Thymus (tissue), 11 donors: ENCODE results near the gene GLT8D1. TPM values are rescaled to one million over a fixed set of nuclear protein-coding genes. Genes with fewer than 3 reads are reported as not detected.
A peak's percentile ranks its signal among the peaks of the same experiment; 100 is the strongest.

Source experiments
- DNase-seq, 9 donors: peaks; one replicate each; pipeline ENCODE4 v3.0.0-alpha.2; 2013; ENCODE audit warnings: low spot score in 9 of 9, low read depth in 6 of 9, missing footprints in 1 of 9
- H3K27ac ChIP-seq, 2 donors: one replicate each; pipeline ENCODE4 v1.5.1; 2013; ENCODE audit warnings: control low read depth in 1 of 2, low read depth in 1 of 2, low read length in 1 of 2, mild to moderate bottlenecking in 1 of 2, moderate library complexity in 1 of 2
- H3K27me3 ChIP-seq, 2 donors: one replicate each; pipeline ENCODE4 v1.5.1; 2013; ENCODE audit warnings: low read length in 1 of 2; ENCODE audit not compliant: control insufficient read depth in 2 of 2, insufficient read depth in 1 of 2
- H3K36me3 ChIP-seq, 2 donors: one replicate each; pipeline ENCODE4 v1.5.1; 2013; ENCODE audit warnings: low read length in 1 of 2, mild to moderate bottlenecking in 1 of 2, moderate library complexity in 1 of 2; ENCODE audit not compliant: control insufficient read depth in 2 of 2, insufficient read depth in 2 of 2
- H3K4me1 ChIP-seq, 2 donors: one replicate each; pipeline ENCODE4 v1.5.1; 2013; ENCODE audit warnings: low read length in 2 of 2; ENCODE audit not compliant: control insufficient read depth in 2 of 2, insufficient read depth in 2 of 2
- H3K4me3 ChIP-seq, 2 donors: one replicate each; pipeline ENCODE4 v1.5.1; 2013; ENCODE audit warnings: low read length in 2 of 2, control low read depth in 1 of 2, mild to moderate bottlenecking in 1 of 2
- H3K9me3 ChIP-seq, 2 donors: one replicate each; pipeline ENCODE4 v1.5.1; 2013; ENCODE audit warnings: low read length in 1 of 2, mild to moderate bottlenecking in 1 of 2; ENCODE audit not compliant: control insufficient read depth in 2 of 2, insufficient read depth in 1 of 2
- WGBS: extraction: QIAGEN DNeasy Blood & Tissue Kit; methylation state at CpG from one replicate; pipeline ENCODE4 v1.1.7; 2013; 5-methylcytosine and 5-hydroxymethylcytosine counted together
- polyA plus RNA-seq: library from polyadenylated mRNA; stranded (reverse); fragments of 200-250 nt; gene quantifications from one replicate; pipeline ENCODE4 v1.2.3, GENCODE V29; 2013
- total RNA-seq: library from RNA; stranded (reverse); fragments of 120-200 nt; gene quantifications from one replicate; pipeline ENCODE4 v1.2.4, GENCODE V29; 2013
- donor health status: healthy.

GLT8D1 gene
- total and polyA plus RNA-seq, 2 donors = 46.0 to 47.5 TPM

DNA sequence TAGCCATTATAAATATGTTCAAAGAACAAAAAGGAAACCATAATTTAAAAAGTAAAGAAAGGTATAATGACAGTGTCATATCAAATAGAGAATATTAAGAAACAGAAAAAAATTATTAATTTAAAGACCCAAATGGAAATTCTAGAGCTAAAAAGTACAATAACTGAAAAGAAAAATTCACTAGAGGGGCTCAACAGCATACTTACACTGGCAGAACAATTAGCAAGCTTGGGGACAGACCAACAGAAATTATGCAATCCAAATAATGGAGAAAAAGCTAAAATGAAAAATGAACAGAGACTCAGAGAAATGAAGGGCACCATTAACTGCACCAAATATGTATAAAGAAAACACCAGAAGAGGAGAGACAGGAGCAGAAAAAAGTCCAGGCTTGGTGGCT lies 14.0 kb upstream of the GLT8D1 start:
- Histone ChIP-seq H3K27me3 (no peaks in the 10 kb centered on the region), H3K4me1 (peaks cover 24 to 25% of the 10 kb centered on the region in 2 donors), H3K4me3 (no peak overlapping the region), H3K27ac (peak overlapping the region; percentile 5 to 87), H3K9me3 (peaks cover 0 to 7% of the 10 kb centered on the region in 2 donors), H3K36me3 (peaks cover 6 to 13% of the 10 kb centered on the region in 2 donors)
- DNase-seq = no peak

GRCh38 chr3:52715714-52716305 lies 10.2 kb upstream of the GLT8D1 start:
- WGBS = 94% methylated on average over 11 of the region's 11 CpGs
- H3K9me3 ChIP-seq = peaks cover 0 to 7% of the 10 kb centered on the region in 2 donors
- DNase-seq = no peak

GRCh38 chr3:52714335-52715302 lies 9.0 kb upstream of the GLT8D1 start:
- no peak overlapping the region for H3K4me3 ChIP-seq
- WGBS = 93% methylated on average over 39 of the region's 39 CpGs

More at GRCh38 chr3:52715714-52716305, 10.2 kb upstream of the GLT8D1 start:
- Histone ChIP-seq H3K4me1 (peaks cover 7 to 10% of the 10 kb centered on the region in 2 donors), H3K27me3 (no peaks in the 10 kb centered on the region), H3K36me3 (peaks cover 4 to 16% of the 10 kb centered on the region in 2 donors), H3K27ac (no peak overlapping the region), H3K4me3 (no peak overlapping the region)

DNA sequence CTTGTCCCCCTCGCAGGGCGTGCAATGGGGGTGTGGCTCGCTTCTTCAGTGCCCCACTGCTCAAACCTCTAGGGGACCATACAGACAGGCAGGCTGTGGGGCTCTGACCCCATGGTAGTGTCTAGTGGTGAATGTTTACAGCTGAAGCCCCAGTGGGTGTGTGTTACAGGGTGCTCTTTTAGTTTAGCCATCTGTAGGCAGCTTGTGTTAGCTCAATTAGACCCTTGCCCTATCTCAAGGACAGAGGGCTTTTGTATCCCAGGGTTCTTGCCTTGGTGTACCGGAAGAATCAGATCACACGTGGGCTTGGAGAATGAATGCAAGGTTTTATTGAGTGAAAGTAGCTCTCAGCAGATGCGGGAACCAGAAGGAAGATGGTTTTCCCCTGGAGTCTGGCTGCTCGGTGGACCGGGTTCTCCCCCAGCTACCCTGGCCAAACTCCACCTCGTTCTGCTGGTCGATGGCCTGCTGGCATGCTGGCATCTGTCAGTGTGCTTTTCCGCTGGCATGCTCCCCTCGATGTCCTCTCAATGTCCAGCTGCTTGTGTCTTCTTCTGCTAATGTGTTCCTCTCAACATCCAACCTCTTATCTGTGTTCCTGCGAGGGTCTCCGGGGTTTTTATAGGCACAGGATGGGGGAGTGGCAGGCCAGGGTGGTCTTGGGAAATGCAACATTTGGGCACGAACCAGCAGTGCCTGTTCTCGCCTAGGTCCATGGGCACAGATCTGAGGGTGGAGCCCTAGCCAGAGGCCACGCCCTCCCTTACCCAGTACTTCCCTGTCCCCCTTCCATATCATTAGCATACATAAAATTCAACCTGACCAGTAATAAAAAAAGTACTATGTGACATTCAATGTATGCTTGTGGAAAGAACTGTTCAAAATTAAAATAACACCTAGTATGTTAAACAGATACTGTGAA lies 7.0 kb upstream of the GLT8D1 start:
- H3K4me1 ChIP-seq = peaks cover 0 to 4% of the 10 kb centered on the region in 2 donors
- no peaks in the 10 kb centered on the region for H3K27me3 ChIP-seq
- H3K4me3 ChIP-seq = no peak overlapping the region
- WGBS = 98% methylated on average over 17 of the region's 17 CpGs
- no peak for DNase-seq
- peaks cover 15 to 18% of the 10 kb centered on the region in 2 donors for H3K36me3 ChIP-seq
- no peaks in the 10 kb centered on the region for H3K9me3 ChIP-seq
- H3K27ac ChIP-seq = no peak overlapping the region

More at GRCh38 chr3:52714335-52715302, 9.0 kb upstream of the GLT8D1 start:
- no peak for DNase-seq
- Histone ChIP-seq H3K36me3 (peaks cover 10 to 16% of the 10 kb centered on the region in 2 donors), H3K27ac (no peak overlapping the region), H3K27me3 (no peaks in the 10 kb centered on the region), H3K4me1 (peaks cover under 1% of the 10 kb centered on the region in 2 donors), H3K9me3 (peaks cover 0 to 7% of the 10 kb centered on the region in 2 donors)

GRCh38 chr3:52710512-52710911 lies 4.9 kb upstream of the GLT8D1 start:
- no peaks in the 10 kb centered on the region for H3K9me3 ChIP-seq
- H3K4me3 ChIP-seq = no peak overlapping the region
- no peak overlapping the region for H3K27ac ChIP-seq
- DNase-seq = no peak
- no peaks in the 10 kb centered on the region for H3K27me3 ChIP-seq
- peaks cover 9 to 16% of the 10 kb centered on the region in 2 donors for H3K4me1 ChIP-seq
- H3K36me3 ChIP-seq = peaks cover 7 to 18% of the 10 kb centered on the region in 2 donors
- WGBS = 90% methylated on average over 2 of the region's 2 CpGs

DNA sequence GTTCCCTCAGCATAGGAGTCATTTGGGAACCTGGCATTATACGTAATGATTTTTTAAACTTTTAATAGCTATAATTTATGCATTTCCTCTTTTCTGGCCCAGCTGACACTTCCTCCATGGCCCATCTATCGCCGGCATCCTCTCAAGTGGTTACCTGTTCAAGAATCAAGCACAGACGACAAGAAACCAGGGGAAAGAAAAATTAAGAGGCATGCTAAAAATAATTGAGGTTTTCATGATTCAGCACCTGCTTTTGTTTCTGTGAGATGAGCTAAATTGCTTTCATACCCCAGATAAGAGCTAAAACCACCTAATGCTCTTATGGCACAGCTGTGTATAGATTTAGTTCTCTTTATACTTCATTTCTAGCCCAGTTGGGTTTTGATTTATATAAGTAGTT lies 2.0 kb upstream of the GLT8D1 start:
- no peaks in the 10 kb centered on the region for H3K27me3 ChIP-seq
- peaks cover 22 to 30% of the 10 kb centered on the region in 2 donors for H3K4me1 ChIP-seq
- DNase-seq = peak in 1 of 9 donors; percentile 43
- H3K4me3 ChIP-seq = no peak overlapping the region
- H3K9me3 ChIP-seq = no peaks in the 10 kb centered on the region
- H3K36me3 ChIP-seq = peaks cover 5 to 18% of the 10 kb centered on the region in 2 donors
- 5% methylated on average over 4 of the region's 4 CpGs for WGBS
- no peak overlapping the region for H3K27ac ChIP-seq

- under 1% methylated on average over 25 of the region's 25 CpGs for WGBS
- H3K4me1 ChIP-seq = peaks cover 22 to 30% of the 10 kb centered on the region in 2 donors
Measured at GRCh38 chr3:52705438-52705687, 228 bp downstream of the GLT8D1 start.

DNA sequence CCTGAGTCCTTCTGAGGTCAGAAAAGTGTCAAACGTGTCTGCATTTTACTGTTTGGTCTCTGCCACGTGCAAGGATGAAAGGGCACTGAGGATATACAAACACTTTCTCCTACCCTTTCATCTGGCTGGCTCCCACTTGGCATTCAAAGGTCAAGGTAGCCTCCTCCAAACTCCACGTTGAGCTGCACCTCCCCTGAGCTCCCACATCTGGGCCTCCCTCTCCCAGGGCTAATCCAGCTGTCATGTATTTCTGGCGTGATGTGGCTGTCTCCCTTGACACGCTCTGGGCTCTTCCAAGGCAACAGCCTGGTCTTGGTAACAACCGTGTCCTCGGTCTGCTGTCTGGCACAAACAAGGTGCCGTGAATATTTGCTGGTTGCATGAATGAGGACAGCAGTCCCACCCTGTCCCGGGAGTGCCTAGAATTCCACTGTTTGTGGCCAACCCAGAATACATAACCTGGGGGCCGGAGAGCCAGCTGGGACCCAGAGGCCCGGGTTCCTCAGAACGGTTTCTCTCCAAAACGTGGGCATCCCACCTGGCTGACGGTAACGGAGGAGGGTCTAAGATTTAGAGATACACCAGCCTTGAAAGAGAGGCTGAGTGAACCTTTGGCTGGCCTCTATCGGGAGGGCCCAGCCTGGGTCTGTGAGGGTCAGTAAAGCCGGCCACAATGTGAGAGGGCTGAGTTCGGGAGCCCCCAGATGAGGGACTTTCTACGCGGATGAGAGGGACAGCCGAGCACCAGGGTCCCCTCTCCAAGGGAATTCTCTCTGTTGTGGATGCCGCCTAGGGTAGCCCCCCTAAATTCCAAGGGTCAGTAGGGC lies 767 bp downstream of the GLT8D1 start:
- no peaks in the 10 kb centered on the region for H3K9me3 ChIP-seq
- 19% methylated on average over 22 of the region's 22 CpGs for WGBS
- peak overlapping the region in 1 of 2 donors; percentile 55 for H3K27ac ChIP-seq
- no peaks in the 10 kb centered on the region for H3K27me3 ChIP-seq
- peak overlapping the region; percentile 71 to 81 for H3K4me3 ChIP-seq
- H3K36me3 ChIP-seq = peaks cover 4 to 16% of the 10 kb centered on the region in 2 donors
- peaks cover 22 to 30% of the 10 kb centered on the region in 2 donors for H3K4me1 ChIP-seq
- peak in 2 of 9 donors; percentile 7 to 39 for DNase-seq

More at GRCh38 chr3:52705438-52705687, 228 bp downstream of the GLT8D1 start:
- DNase-seq = no peak
- Histone ChIP-seq H3K4me3 (peak overlapping the region; percentile 71 to 81), H3K9me3 (no peaks in the 10 kb centered on the region), H3K27ac (peak overlapping the region; percentile 33 to 74), H3K36me3 (peaks cover 4 to 15% of the 10 kb centered on the region in 2 donors), H3K27me3 (no peaks in the 10 kb centered on the region)
